Measurements from ENCODE around the gene LRG1. TPM values are rescaled to one million over a fixed set of nuclear protein-coding genes. Genes with fewer than 3 reads are reported as not detected.

Gene LRG1
- total RNA-seq, 1 experiment from 2014 or later, result 0.81 TPM

GRCh38 chr19:4511300-4512054, 28.4 kb downstream of the LRG1 start (continued):
- TF ChIP-seq ZBTB43 (CRISPR knock-in tag; IDR thresholded peaks at IDR 0.05), result no peak
- no peak for TF ChIP-seq CDX4 (CRISPR knock-in tag; IDR thresholded peaks at IDR 0.05; ENCODE audit: borderline replicate concordance)
- TF ChIP-seq ZNF121 (CRISPR knock-in tag; IDR thresholded peaks at IDR 0.05), result no peak

- Mint-ChIP-seq H3K36me3 (peaks cover 6% of the 10 kb centered on the region; the same call in 1 of the 2 replicates), H3K4me1 (no peaks in the 10 kb centered on the region), H3K27ac (no peak overlapping the region), H3K27me3 (ENCODE audit: low read depth) (peaks cover 82% of the 10 kb centered on the region), H3K9me3 (no peaks in the 10 kb centered on the region), H3K4me3 (no peak overlapping the region)
- TF ChIP-seq ESRRA (CRISPR knock-in tag; IDR thresholded peaks at IDR 0.05; ENCODE audit: borderline replicate concordance) (no peak), AR (CRISPR knock-in tag; IDR thresholded peaks at IDR 0.05) (no peak), STAT6 (CRISPR knock-in tag; conservative IDR thresholded peaks at IDR 0.05; ENCODE audit: low read depth) (no peak), NFATC4 (CRISPR knock-in tag; IDR thresholded peaks at IDR 0.05) (no peak), ZBTB43 (CRISPR knock-in tag; IDR thresholded peaks at IDR 0.05) (no peak), HMGXB4 (CRISPR knock-in tag; IDR thresholded peaks at IDR 0.05) (no peak), ZSCAN18 (CRISPR knock-in tag; IDR thresholded peaks at IDR 0.05) (no peak), CTCF (IDR thresholded peaks at IDR 0.05) (no peak), ATF1 (CRISPR knock-in tag; IDR thresholded peaks at IDR 0.05) (no peak), TCF7 (CRISPR knock-in tag; IDR thresholded peaks at IDR 0.05; ENCODE audit: low read depth) (no peak), HMGA2 (CRISPR knock-in tag; IDR thresholded peaks at IDR 0.05) (no peak), ZBTB21 (CRISPR knock-in tag; IDR thresholded peaks at IDR 0.05; ENCODE audit: borderline replicate concordance) (no peak), ZNF232 (CRISPR knock-in tag; IDR thresholded peaks at IDR 0.05) (no peak), CDX4 (CRISPR knock-in tag; IDR thresholded peaks at IDR 0.05; ENCODE audit: borderline replicate concordance) (no peak), ETV6 (CRISPR knock-in tag; IDR thresholded peaks at IDR 0.05) (no peak)
- ATAC-seq (peak; percentile 24), DNase-seq (ENCODE audit: low spot score) (no peak)
- CTCF ChIA-PET, result interaction anchor here (1.3 kb wide), 1 partner anchor 13 kb away, joined by 9 read pairs; no protein-coding TSS in a partner anchor
- POLR2A ChIA-PET, result interaction anchor here (0.6 kb wide), 1 partner anchor 448 kb away, joined by 3 read pairs; no protein-coding TSS in a partner anchor
Observed at GRCh38 chr19:4510435-4511255, 29.2 kb downstream of the LRG1 start.

Data from WTC11 (cell line).